ENCODE measurements around the gene POLDIP3.

The POLDIP3 gene

GRCh38 chr22:42595434-42595833 lies 19.2 kb downstream of the POLDIP3 start:
- no peak for TF ChIP-seq CTCF (IDR thresholded peaks at IDR 0.05; ENCODE audit: control extremely low read depth, extremely low read depth, low read depth, missing control alignments)
- ChIA-PET POLR2A (interaction anchor here (1.3 kb wide), 1 partner anchor 15 kb away, joined by 3 read pairs; no protein-coding TSS in a partner anchor), CTCF (interaction anchor here (1.3 to 1.4 kb wide), 2 partner anchors 11 to 18 kb away, joined by 3 read pairs; no protein-coding TSS in a partner anchor)
- no peak for DNase-seq (ENCODE audit: extremely low spot score)

GRCh38 chr22:42591987-42592386 lies 22.7 kb downstream of the POLDIP3 start:
- POLR2A ChIA-PET = no interaction called here
- no peak for DNase-seq (ENCODE audit: extremely low spot score)
- no peak for TF ChIP-seq CTCF (IDR thresholded peaks at IDR 0.05; ENCODE audit: control extremely low read depth, extremely low read depth, low read depth, missing control alignments)
- CTCF ChIA-PET = no interaction called here

DNA sequence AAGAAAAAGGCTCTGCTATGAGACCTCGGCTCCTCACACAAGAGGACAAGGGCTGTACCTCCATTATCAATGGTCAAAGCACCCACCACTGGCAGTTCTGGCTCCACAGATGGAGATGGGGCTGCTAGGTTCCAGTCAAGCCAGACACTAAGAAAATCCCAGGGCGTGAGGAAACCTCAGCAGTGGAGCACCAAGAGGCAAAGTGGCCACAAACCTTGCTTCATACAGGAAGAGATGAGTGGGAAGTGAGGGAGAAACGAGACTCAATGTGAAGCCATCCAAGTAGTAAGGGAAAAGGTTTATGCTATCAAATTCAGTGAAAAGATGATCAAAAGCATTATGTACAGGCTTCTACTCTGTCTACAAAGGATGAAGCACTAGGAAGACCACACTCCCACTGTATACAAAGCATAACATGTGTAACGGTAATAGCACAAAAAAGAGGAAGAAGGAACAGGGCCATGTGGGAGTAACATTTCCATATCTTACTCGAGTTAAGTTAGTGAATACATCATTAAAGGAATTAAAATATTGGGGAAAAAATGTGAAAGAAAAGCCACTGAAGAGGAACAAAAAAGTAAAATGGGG lies 27.0 kb downstream of the POLDIP3 start:
- TF ChIP-seq CTCF (IDR thresholded peaks at IDR 0.05; ENCODE audit: control extremely low read depth, extremely low read depth, low read depth, missing control alignments) = no peak
- no peak for DNase-seq (ENCODE audit: extremely low spot score)
- POLR2A ChIA-PET = no interaction called here
- CTCF ChIA-PET = no interaction called here

- ChIA-PET POLR2A (no interaction called here), CTCF (no interaction called here)
- TF ChIP-seq CTCF (IDR thresholded peaks at IDR 0.05; ENCODE audit: control extremely low read depth, extremely low read depth, low read depth, missing control alignments) = no peak
Measured at GRCh38 chr22:42586381-42586780, 28.3 kb downstream of the POLDIP3 start.

DNA sequence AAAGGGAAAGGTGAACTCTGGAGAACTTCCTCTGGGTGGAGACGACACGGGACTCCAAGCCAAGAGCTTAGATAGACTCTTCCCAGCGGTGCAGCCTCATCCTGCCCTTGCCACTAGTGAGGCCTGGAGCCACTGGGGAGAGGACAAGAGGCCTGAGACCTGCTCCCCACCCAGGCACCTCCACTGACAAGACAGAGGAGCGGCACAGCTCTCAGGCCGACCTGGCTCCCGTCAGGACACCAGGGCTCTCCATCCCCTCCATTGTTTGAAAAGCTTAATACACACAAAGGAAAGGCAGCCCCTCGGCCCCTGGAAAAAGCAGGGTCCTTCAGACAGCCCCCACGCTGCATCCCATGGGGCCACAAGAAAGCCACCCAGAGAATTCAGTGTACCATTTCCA lies 29.6 kb downstream of the POLDIP3 start:
- ChIA-PET POLR2A (interaction anchor here (0.5 to 1.2 kb wide), 2 partner anchors 30 to 1107 kb away, joined by 4 to 5 read pairs; no protein-coding TSS in a partner anchor), CTCF (interaction anchor here (0.7 to 1.4 kb wide), 2 partner anchors 11 to 23 kb away, joined by 3 read pairs; no protein-coding TSS in a partner anchor)
- DNase-seq (ENCODE audit: extremely low spot score) = no peak
- no peak for TF ChIP-seq CTCF (IDR thresholded peaks at IDR 0.05; ENCODE audit: control extremely low read depth, extremely low read depth, low read depth, missing control alignments)

More at GRCh38 chr22:42586381-42586780, 28.3 kb downstream of the POLDIP3 start:
- DNase-seq (ENCODE audit: extremely low spot score) = no peak

- CTCF ChIA-PET = interaction anchor here (1.2 to 1.4 kb wide), 2 partner anchors 11 to 51 kb away, joined by 3 read pairs; no protein-coding TSS in a partner anchor
- DNase-seq (ENCODE audit: extremely low spot score) = no peak
- POLR2A ChIA-PET = interaction anchor here (1.2 kb wide), 1 partner anchor 31 kb away, joined by 5 read pairs; no protein-coding TSS in a partner anchor
- no peak for TF ChIP-seq CTCF (IDR thresholded peaks at IDR 0.05; ENCODE audit: control extremely low read depth, extremely low read depth, low read depth, missing control alignments)
Measured at GRCh38 chr22:42584364-42584940, 30.2 kb downstream of the POLDIP3 start.
